Neural cell (in vitro differentiated cells): ENCODE data around the gene BCL11B. TPM values are rescaled to one million over a fixed set of nuclear protein-coding genes. Genes with fewer than 3 reads are reported as not detected.

Source experiments
- H2AFZ ChIP-seq: fragments of 200-600, 300-800 bp; sonication (generic), shearing (Covaris generic); 2 replicates; pipeline ENCODE4 v1.6.0; 2014; ENCODE audit warnings: low read depth, mild to moderate bottlenecking, antibody characterized with exemption, low read length, moderate library complexity
- H3F3A ChIP-seq: fragments of 200-600 bp; shearing (Covaris generic); 2 replicates; pipeline ENCODE4 v1.6.1; 2016; ENCODE audit warnings: mild to moderate bottlenecking, moderate library complexity, mixed read lengths, antibody characterized with exemption, low read length; ENCODE audit not compliant: insufficient read depth, poor library complexity, severe bottlenecking
- H3K27ac ChIP-seq: fragments of 200-600, 300-800 bp; sonication (generic), shearing (Covaris generic); 2 replicates; pipeline ENCODE4 v1.5.1; 2014; ENCODE audit warnings: mild to moderate bottlenecking, low read length, moderate library complexity
- H3K27me3 ChIP-seq: fragments of 300-800, 200-600 bp; sonication (generic), shearing (Covaris generic); 2 replicates; pipeline ENCODE4 v1.6.0; 2014; ENCODE audit warnings: mild to moderate bottlenecking, low read depth, low read length, moderate library complexity; ENCODE audit not compliant: insufficient read depth
- H3K36me3 ChIP-seq: fragments of 300-800, 200-600 bp; sonication (generic), shearing (Covaris generic); 2 replicates; pipeline ENCODE4 v1.5.1; 2014; ENCODE audit warnings: mild to moderate bottlenecking, antibody characterized with exemption, low read length, moderate library complexity; ENCODE audit not compliant: insufficient read depth
- H3K4me2 ChIP-seq: fragments of 300-800, 200-600 bp; sonication (generic), shearing (Covaris generic); 2 replicates; pipeline ENCODE4 v1.6.0; 2014; ENCODE audit warnings: mild to moderate bottlenecking, low read length
- H3K4me3 ChIP-seq: fragments of 300-800, 200-600 bp; sonication (generic), shearing (Covaris generic); 2 replicates; pipeline ENCODE4 v1.5.1; 2014; ENCODE audit warnings: mild to moderate bottlenecking, low read length, moderate library complexity
- H3K79me2 ChIP-seq: fragments of 200-600 bp; shearing (Covaris generic); replicated peaks from 2 replicates; pipeline ENCODE4 v1.6.0; 2014; ENCODE audit warnings: mild to moderate bottlenecking, low read length, moderate library complexity; ENCODE audit not compliant: insufficient read depth
- H3K9ac ChIP-seq: fragments of 300-800, 200-600 bp; sonication (generic), shearing (Covaris generic); 2 replicates; pipeline ENCODE4 v1.6.1; 2016; ENCODE audit warnings: mild to moderate bottlenecking, low read length, mixed read lengths
- H3K9me2 ChIP-seq: fragments of 200-600 bp; shearing (Covaris generic); 2 replicates; pipeline ENCODE4 v1.6.1; 2016; ENCODE audit warnings: mild to moderate bottlenecking, low read length, mixed read lengths; ENCODE audit not compliant: insufficient read depth
- H3K9me3 ChIP-seq: fragments of 200-600, 300-800 bp; sonication (generic), shearing (Covaris generic); 2 replicates; pipeline ENCODE4 v1.6.1; 2016; ENCODE audit warnings: mild to moderate bottlenecking, mixed run types, low read length, moderate library complexity, mixed read lengths
- H4K20me1 ChIP-seq: fragments of 200-600 bp; shearing (Covaris generic); 2 replicates; pipeline ENCODE4 v1.6.1; 2016; ENCODE audit warnings: mild to moderate bottlenecking, mixed run types; ENCODE audit not compliant: insufficient read depth
- CTCF ChIP-seq: fragments of 450-650 bp; IDR thresholded peaks from 2 replicates; pipeline ENCODE4 v1.5.1; 2014; ENCODE audit warnings: antibody characterized with exemption, mild to moderate bottlenecking, moderate library complexity; ENCODE audit not compliant: poor library complexity, severe bottlenecking
- EP300 ChIP-seq: fragments of 450-650 bp; conservative IDR thresholded peaks from 2 replicates; pipeline ENCODE4 v1.6.1; 2014; ENCODE audit warnings: antibody characterized with exemption, mild to moderate bottlenecking, moderate library complexity; ENCODE audit not compliant: poor library complexity, severe bottlenecking
- EZH2 ChIP-seq: fragments of 200-600, 300-800 bp; shearing (Covaris generic), sonication (generic); IDR thresholded peaks from 2 replicates; pipeline ENCODE4 v1.6.1; 2014; ENCODE audit warnings: antibody characterized with exemption, low read length, borderline replicate concordance, mild to moderate bottlenecking; ENCODE audit not compliant: insufficient read depth, poor library complexity, severe bottlenecking
- MXI1 ChIP-seq: fragments of 450-650 bp; conservative IDR thresholded peaks from 2 replicates; pipeline ENCODE4 v1.6.1; 2014; ENCODE audit warnings: antibody characterized with exemption, mild to moderate bottlenecking; ENCODE audit not compliant: poor library complexity, severe bottlenecking
- POLR2AphosphoS5 ChIP-seq: IDR thresholded peaks from 2 replicates; pipeline ENCODE4 v1.6.1; 2012
- RAD21 ChIP-seq: fragments of 450-650 bp; conservative IDR thresholded peaks from 2 replicates; pipeline ENCODE4 v1.6.1; 2014; ENCODE audit warnings: antibody characterized with exemption, mild to moderate bottlenecking, moderate library complexity
- REST ChIP-seq: IDR thresholded peaks from 2 replicates; pipeline ENCODE4 v1.6.1; 2012; ENCODE audit warnings: borderline replicate concordance
- SMC3 ChIP-seq: fragments of 450-650 bp; conservative IDR thresholded peaks from 2 replicates; pipeline ENCODE4 v1.6.1; 2014; ENCODE audit warnings: antibody characterized with exemption, mild to moderate bottlenecking, moderate library complexity; ENCODE audit not compliant: poor library complexity
- TAF1 ChIP-seq: IDR thresholded peaks from 2 replicates; pipeline ENCODE4 v1.6.1; 2012; ENCODE audit warnings: low read depth
- polyA plus RNA-seq: library from polyadenylated mRNA; depleted of rRNA; stranded (reverse); fragments of >200 nt; gene quantifications from 2 replicates; pipeline ENCODE4 v1.2.3, GENCODE V29; 2014

BCL11B gene
- polyA plus RNA-seq, 1 donor from 2014 or later: 104 TPM

GRCh38 chr14:99242816-99243721 is 28.9 kb downstream of the BCL11B start:
- Histone ChIP-seq H3K79me2 (peaks cover 100% of the 10 kb centered on the region), H3K27me3 (peaks cover 17% of the 10 kb centered on the region), H3K27ac (no peak overlapping the region), H4K20me1 (peaks cover 99% of the 10 kb centered on the region), H3K36me3 (peaks cover 4% of the 10 kb centered on the region), H3K9me2 (no peaks in the 10 kb centered on the region), H3K4me2 (peak overlapping the region; percentile 44), H3K9ac (no peak overlapping the region), H3K9me3 (no peaks in the 10 kb centered on the region), H3K4me3 (peak overlapping the region; percentile 70), H3F3A (no peaks in the 10 kb centered on the region), H2AFZ (no peak overlapping the region)
- TF ChIP-seq POLR2AphosphoS5 (no peak), SMC3 (no peak), EZH2 (no peak), TAF1 (no peak), MXI1 (no peak), REST (no peak), RAD21 (no peak), CTCF (no peak), EP300 (no peak)

DNA sequence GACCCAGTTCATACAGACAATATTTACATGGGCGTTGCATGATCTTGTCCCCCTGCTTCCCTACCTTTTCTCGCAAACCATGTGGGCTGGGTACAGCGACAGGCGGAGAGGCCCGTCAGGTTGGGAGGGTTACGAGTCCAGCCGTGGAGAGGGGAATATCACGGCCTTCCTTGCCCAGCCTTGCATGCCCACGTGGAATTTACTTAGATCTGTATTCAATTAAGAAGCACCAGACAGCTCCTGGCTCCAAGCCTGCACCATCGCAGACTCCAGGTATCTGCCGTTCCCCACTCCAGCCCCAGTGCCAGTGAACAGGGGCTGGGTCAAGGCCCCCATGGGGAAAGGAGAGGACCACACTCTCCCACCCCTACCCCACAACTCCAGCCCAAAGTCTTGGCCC is 29.8 kb downstream of the BCL11B start:
- Histone ChIP-seq H3F3A (no peaks in the 10 kb centered on the region), H3K27me3 (peaks cover 15% of the 10 kb centered on the region), H3K4me2 (peak overlapping the region; percentile 15), H3K9me2 (no peaks in the 10 kb centered on the region), H3K4me3 (peak overlapping the region; percentile 70), H4K20me1 (peaks cover 99% of the 10 kb centered on the region), H2AFZ (no peak overlapping the region), H3K36me3 (no peaks in the 10 kb centered on the region), H3K9me3 (no peaks in the 10 kb centered on the region), H3K79me2 (peaks cover 100% of the 10 kb centered on the region), H3K27ac (no peak overlapping the region), H3K9ac (no peak overlapping the region)
- no peak for TF ChIP-seq EZH2
- no peak for TF ChIP-seq REST
- no peak for TF ChIP-seq RAD21
- no peak for TF ChIP-seq SMC3
- no peak for TF ChIP-seq POLR2AphosphoS5
- no peak for TF ChIP-seq MXI1
